DOHH2 (cell line): Measurements from ENCODE around the gene RHO.

Source experiments
- H3F3A ChIP-seq: fragments of 200-600 bp; sonication (generic), shearing (Covaris generic); 2 replicates; pipeline ENCODE4 v1.6.0; 2016; ENCODE audit warnings: antibody characterized with exemption, mild to moderate bottlenecking; ENCODE audit not compliant: control insufficient read depth, insufficient read depth
- H3K27ac ChIP-seq: fragments of 200-600 bp; sonication (generic); 2 replicates; pipeline ENCODE4 v1.5.1; 2014; ENCODE audit warnings: low read depth, mild to moderate bottlenecking, low read length, moderate library complexity
- H3K27me3 ChIP-seq: fragments of 200-600 bp; sonication (generic); 2 replicates; pipeline ENCODE4 v1.6.1; 2014; ENCODE audit warnings: mild to moderate bottlenecking, low read length, mixed read lengths; ENCODE audit not compliant: control insufficient read depth
- H3K36me3 ChIP-seq: fragments of 200-600 bp; sonication (generic); 2 replicates; pipeline ENCODE4 v1.6.1; 2014; ENCODE audit warnings: mild to moderate bottlenecking, low read length, moderate library complexity, mixed read lengths; ENCODE audit not compliant: control insufficient read depth
- H3K4me1 ChIP-seq: fragments of 200-600 bp; sonication (generic); 2 replicates; pipeline ENCODE4 v1.6.1; 2014; ENCODE audit warnings: mild to moderate bottlenecking, low read length, mixed read lengths; ENCODE audit not compliant: control insufficient read depth
- H3K4me2 ChIP-seq: fragments of 200-600 bp; sonication (generic); 2 replicates; pipeline ENCODE4 v1.6.0; 2014; ENCODE audit warnings: mild to moderate bottlenecking, low read length, moderate library complexity
- H3K4me3 ChIP-seq: fragments of 200-600 bp; sonication (generic); 2 replicates; pipeline ENCODE4 v1.5.1; 2014; ENCODE audit warnings: mild to moderate bottlenecking, low read length, mixed read lengths
- H3K79me2 ChIP-seq: fragments of 200-600 bp; sonication (generic); 2 replicates; pipeline ENCODE4 v1.6.1; 2014; ENCODE audit warnings: mild to moderate bottlenecking, low read length, mixed read lengths; ENCODE audit not compliant: control insufficient read depth
- H3K9me2 ChIP-seq: fragments of 200-600 bp; sonication (generic); replicated peaks from 2 replicates; pipeline ENCODE4 v1.6.1; 2014; ENCODE audit warnings: mild to moderate bottlenecking, low read length, mixed read lengths; ENCODE audit not compliant: control insufficient read depth
- H3K9me3 ChIP-seq: fragments of 200-600 bp; sonication (generic); 2 replicates; pipeline ENCODE4 v1.6.1; 2014; ENCODE audit warnings: antibody characterized with exemption, low read length, mixed read lengths; ENCODE audit not compliant: control insufficient read depth, insufficient read depth
- H4K20me1 ChIP-seq: fragments of 200-600 bp; sonication (generic); 2 replicates; pipeline ENCODE4 v1.6.0; 2014; ENCODE audit warnings: low read depth, mild to moderate bottlenecking, antibody characterized with exemption, low read length, moderate library complexity; ENCODE audit not compliant: control insufficient read depth, insufficient read depth
- EZH2phosphoT487 ChIP-seq: fragments of 200-600 bp; sonication (generic); IDR thresholded peaks from 2 replicates; pipeline ENCODE4 v1.6.1; 2017; ENCODE audit warnings: borderline replicate concordance, mild to moderate bottlenecking, antibody characterized with exemption, low read length, moderate library complexity, mixed read lengths
- TF ChIP-seq, protein P1 (sequence below): fragments of 200-600 bp; sonication (generic); IDR thresholded peaks from one replicate; pipeline ENCODE4 v1.5.1; 2014; ENCODE audit warnings: antibody characterized with exemption, mild to moderate bottlenecking, low read depth, low read length; ENCODE audit not compliant: poor library complexity, severe bottlenecking

RHO gene

DNA sequence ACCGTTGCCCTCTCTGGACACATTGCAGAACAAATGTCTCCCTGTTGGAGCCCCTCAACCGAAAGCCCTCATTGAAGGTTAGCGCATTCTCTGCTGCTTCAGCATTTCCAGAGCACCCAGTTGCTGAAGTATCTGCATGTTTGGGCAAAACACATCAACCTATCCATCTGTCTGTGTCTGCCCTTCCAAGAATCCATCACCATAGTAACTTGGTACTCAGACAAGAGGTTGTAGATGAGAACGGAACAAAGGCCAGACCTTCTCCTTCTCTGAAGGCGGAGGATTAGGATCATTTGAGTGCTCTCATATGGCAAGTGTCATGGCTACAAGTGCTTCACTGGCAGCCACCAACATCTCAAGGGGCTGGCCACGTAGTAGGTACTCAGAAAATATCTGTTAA lies 23.1 kb upstream of the RHO start:
- Histone ChIP-seq H3K9me3 (no peaks in the 10 kb centered on the region), H3F3A (no peaks in the 10 kb centered on the region), H3K27me3 (no peaks in the 10 kb centered on the region), H3K27ac (no peak overlapping the region), H3K4me2 (no peak overlapping the region), H3K9me2 (no peaks in the 10 kb centered on the region), H3K4me3 (no peak overlapping the region), H3K36me3 (no peaks in the 10 kb centered on the region; the same call in 1 of the 2 replicates), H4K20me1 (no peaks in the 10 kb centered on the region), H3K79me2 (no peaks in the 10 kb centered on the region), H3K4me1 (no peaks in the 10 kb centered on the region; the same call in 1 of the 2 replicates)
- TF ChIP-seq, protein P1, sequence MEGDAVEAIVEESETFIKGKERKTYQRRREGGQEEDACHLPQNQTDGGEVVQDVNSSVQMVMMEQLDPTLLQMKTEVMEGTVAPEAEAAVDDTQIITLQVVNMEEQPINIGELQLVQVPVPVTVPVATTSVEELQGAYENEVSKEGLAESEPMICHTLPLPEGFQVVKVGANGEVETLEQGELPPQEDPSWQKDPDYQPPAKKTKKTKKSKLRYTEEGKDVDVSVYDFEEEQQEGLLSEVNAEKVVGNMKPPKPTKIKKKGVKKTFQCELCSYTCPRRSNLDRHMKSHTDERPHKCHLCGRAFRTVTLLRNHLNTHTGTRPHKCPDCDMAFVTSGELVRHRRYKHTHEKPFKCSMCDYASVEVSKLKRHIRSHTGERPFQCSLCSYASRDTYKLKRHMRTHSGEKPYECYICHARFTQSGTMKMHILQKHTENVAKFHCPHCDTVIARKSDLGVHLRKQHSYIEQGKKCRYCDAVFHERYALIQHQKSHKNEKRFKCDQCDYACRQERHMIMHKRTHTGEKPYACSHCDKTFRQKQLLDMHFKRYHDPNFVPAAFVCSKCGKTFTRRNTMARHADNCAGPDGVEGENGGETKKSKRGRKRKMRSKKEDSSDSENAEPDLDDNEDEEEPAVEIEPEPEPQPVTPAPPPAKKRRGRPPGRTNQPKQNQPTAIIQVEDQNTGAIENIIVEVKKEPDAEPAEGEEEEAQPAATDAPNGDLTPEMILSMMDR: no peak
- no peak for TF ChIP-seq EZH2phosphoT487

DNA sequence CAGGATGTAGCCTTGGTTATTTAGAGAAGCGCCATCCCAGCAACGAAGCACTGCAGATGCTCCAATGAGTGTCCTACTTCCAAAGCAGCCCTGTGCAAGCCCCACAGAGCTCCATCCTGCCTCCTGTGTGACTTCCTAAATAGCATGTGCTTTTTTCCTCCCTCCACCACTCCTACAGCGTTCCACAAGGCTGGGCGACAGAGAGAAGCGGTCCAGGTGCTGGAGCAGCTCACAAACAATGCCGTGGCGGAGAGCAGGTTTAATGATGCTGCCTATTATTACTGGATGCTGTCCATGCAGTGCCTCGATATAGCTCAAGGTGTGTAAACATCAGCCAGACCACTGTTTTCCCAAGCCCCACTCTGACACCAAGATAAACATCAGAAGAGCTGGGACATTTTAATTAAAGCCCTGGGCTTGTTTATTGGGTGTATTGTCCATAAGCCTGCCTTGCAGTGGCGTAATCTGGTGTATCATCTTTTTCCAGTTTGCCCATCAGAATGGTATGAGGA lies 22.2 kb upstream of the RHO start:
- Histone ChIP-seq H3K79me2 (no peaks in the 10 kb centered on the region), H3K9me2 (no peaks in the 10 kb centered on the region), H3K4me3 (no peak overlapping the region), H3K27me3 (no peaks in the 10 kb centered on the region), H3K4me2 (no peak overlapping the region), H3F3A (no peaks in the 10 kb centered on the region), H3K36me3 (no peaks in the 10 kb centered on the region; the same call in 1 of the 2 replicates), H3K4me1 (peaks cover 3% of the 10 kb centered on the region), H3K9me3 (no peaks in the 10 kb centered on the region), H3K27ac (no peak overlapping the region), H4K20me1 (no peaks in the 10 kb centered on the region)
- TF ChIP-seq, protein P1: no peak
- no peak for TF ChIP-seq EZH2phosphoT487

DNA sequence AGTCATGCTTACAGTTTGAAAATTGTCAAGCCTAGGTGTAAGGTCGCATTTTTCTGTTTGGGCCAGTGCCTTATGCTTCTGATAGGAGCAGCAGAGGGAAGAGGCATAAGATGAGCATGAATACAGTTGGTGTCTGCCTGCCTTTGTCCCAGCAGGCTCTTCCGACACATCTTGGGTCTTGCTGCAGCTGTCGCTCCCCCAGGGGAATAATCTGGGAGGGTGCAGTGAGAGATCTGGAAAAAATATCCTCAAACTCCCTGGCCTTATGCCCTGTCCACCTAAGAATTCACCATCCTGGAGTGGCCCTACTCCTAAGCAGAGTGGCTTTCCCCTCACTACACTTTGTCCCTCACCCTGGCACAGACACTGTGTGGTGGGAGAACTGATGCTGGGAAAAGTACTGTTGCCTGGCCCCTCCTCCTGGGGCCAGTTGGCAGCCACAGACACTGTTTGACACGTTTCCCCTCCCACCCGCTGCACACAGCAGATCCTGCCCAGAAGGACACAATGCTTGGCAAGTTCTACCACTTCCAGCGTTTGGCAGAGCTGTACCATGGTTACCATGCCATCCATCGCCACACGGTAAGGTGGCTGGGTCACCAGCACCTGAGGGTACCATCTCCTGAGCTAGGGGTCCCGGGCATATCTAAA lies 21.1 kb upstream of the RHO start:
- H3K4me1 ChIP-seq: peaks cover 3% of the 10 kb centered on the region
- no peaks in the 10 kb centered on the region for H3K9me2 ChIP-seq
- no peak overlapping the region for H3K27ac ChIP-seq
- TF ChIP-seq, protein P1: no peak
- TF ChIP-seq EZH2phosphoT487: no peak
- H3K9me3 ChIP-seq: no peaks in the 10 kb centered on the region
- H3K79me2 ChIP-seq: no peaks in the 10 kb centered on the region
- no peak overlapping the region for H3K4me2 ChIP-seq
- H4K20me1 ChIP-seq: no peaks in the 10 kb centered on the region
- no peaks in the 10 kb centered on the region; the same call in 1 of the 2 replicates for H3K36me3 ChIP-seq
- H3K27me3 ChIP-seq: no peaks in the 10 kb centered on the region
- no peaks in the 10 kb centered on the region for H3F3A ChIP-seq
- no peak overlapping the region for H3K4me3 ChIP-seq
